ENCODE measurements around the gene PIK3C2B. TPM values are rescaled to one million over a fixed set of nuclear protein-coding genes. Genes with fewer than 3 reads are reported as not detected.
A peak's percentile ranks its signal among the peaks of the same experiment; 100 is the strongest.

Gene PIK3C2B
- total RNA-seq, 5 donors from 2014 or later (not counting 1 experiment from before 2014, with no cell fraction given): 33.4 to 44.1 (median 36.0) TPM

- Histone ChIP-seq H3K4me1 (ENCODE audit: control insufficient read depth in 1 of 2, extremely low read depth in 1 of 2, insufficient read depth in 2 of 2, low read length in 2 of 2) (peaks cover 20 to 21% of the 10 kb centered on the region in 2 experiments), H3K9me3 (no peaks in the 10 kb centered on the region), H3K4me3 (ENCODE audit: control insufficient read depth in 1 of 2, extremely low read depth in 1 of 2, low read length in 1 of 2) (no peak overlapping the region), H3K27me3 (replicated peaks in 1 of 2; ENCODE audit: control insufficient read depth in 2 of 2, extremely low read depth in 1 of 2, insufficient read depth in 2 of 2, low read length in 1 of 2) (no peaks in the 10 kb centered on the region), H3K36me3 (ENCODE audit: control insufficient read depth in 2 of 2, extremely low read depth in 1 of 2, insufficient read depth in 1 of 2, low read length in 1 of 2) (peaks cover 9 to 31% of the 10 kb centered on the region in 2 donors), H3K27ac (ENCODE audit: low read length) (no peak overlapping the region)
- ChIA-PET CTCF (no interaction called here), POLR2A (no interaction called here)
- Mint-ChIP-seq H3K4me3 (no peak overlapping the region), H3K36me3 (peaks cover 42% of the 10 kb centered on the region), H3K27me3 (no peaks in the 10 kb centered on the region), H3K9me3 (no peaks in the 10 kb centered on the region), H3K4me1 (peaks cover 24 to 35% (median 30%) of the 10 kb centered on the region in 3 donors), H3K27ac (no peak overlapping the region)
- ATAC-seq (replicated peaks in 1 of 4) (no peak), DNase-seq (no peak)
- 94% methylated on average over 6 of the region's 10 CpGs for WGBS (ENCODE audit: insufficient coverage)
These were observed 26.4 kb downstream of the PIK3C2B start for GRCh38 chr1:204468206-204468605.

- Mint-ChIP-seq H3K9me3 (no peaks in the 10 kb centered on the region), H3K27ac (no peak overlapping the region), H3K4me1 (peaks cover 37 to 48% (median 45%) of the 10 kb centered on the region in 3 donors), H3K27me3 (no peaks in the 10 kb centered on the region), H3K36me3 (peaks cover 37% of the 10 kb centered on the region), H3K4me3 (no peak overlapping the region)
- CTCF ChIA-PET: interaction anchor here (0.6 to 0.8 kb wide), 2 partner anchors 22 to 35 kb away, joined by 3 to 4 read pairs; no protein-coding TSS in a partner anchor
- 97% methylated on average over 10 of the region's 17 CpGs for WGBS (ENCODE audit: insufficient coverage)
- H3K4me1 ChIP-seq (ENCODE audit: control insufficient read depth in 1 of 2, extremely low read depth in 1 of 2, insufficient read depth in 2 of 2, low read length in 2 of 2): peaks cover 34 to 35% of the 10 kb centered on the region in 2 experiments
- DNase-seq (no peak), ATAC-seq (replicated peaks in 1 of 4) (no peak)
- no peak overlapping the region for H3K4me3 ChIP-seq (ENCODE audit: control insufficient read depth in 1 of 2, extremely low read depth in 1 of 2, low read length in 1 of 2)
- no peaks in the 10 kb centered on the region for H3K9me3 ChIP-seq
- H3K36me3 ChIP-seq (ENCODE audit: control insufficient read depth in 2 of 2, extremely low read depth in 1 of 2, insufficient read depth in 1 of 2, low read length in 1 of 2): peaks cover 9 to 32% of the 10 kb centered on the region in 2 donors
- no peaks in the 10 kb centered on the region for H3K27me3 ChIP-seq (replicated peaks in 1 of 2; ENCODE audit: control insufficient read depth in 2 of 2, extremely low read depth in 1 of 2, insufficient read depth in 2 of 2, low read length in 1 of 2)
- H3K27ac ChIP-seq (ENCODE audit: low read length): no peak overlapping the region
- POLR2A ChIA-PET: interaction anchor here in 1 of 2 donors (0.6 to 1.0 kb wide), 2 partner anchors 34 to 40 kb away, joined by 3 read pairs; no protein-coding TSS in a partner anchor
These were observed 27.9 kb downstream of the PIK3C2B start for GRCh38 chr1:204466416-204467405.

- H3K36me3 ChIP-seq (ENCODE audit: control insufficient read depth in 2 of 2, extremely low read depth in 1 of 2, insufficient read depth in 1 of 2, low read length in 1 of 2): peaks cover 9 to 32% of the 10 kb centered on the region in 2 donors
- ChIA-PET CTCF (interaction anchor here (0.6 to 0.8 kb wide), 2 partner anchors 21 to 34 kb away, joined by 3 to 4 read pairs; no protein-coding TSS in a partner anchor), POLR2A (interaction anchor here in 1 of 2 donors (1.0 kb wide), 1 partner anchor 41 kb away, joined by 3 read pairs; no protein-coding TSS in a partner anchor)
- H3K4me3 Mint-ChIP-seq: no peak overlapping the region
- H3K27ac ChIP-seq (ENCODE audit: low read length): no peak overlapping the region
- H3K27me3 ChIP-seq (replicated peaks in 1 of 2; ENCODE audit: control insufficient read depth in 2 of 2, extremely low read depth in 1 of 2, insufficient read depth in 2 of 2, low read length in 1 of 2): no peaks in the 10 kb centered on the region
- peaks cover 40% of the 10 kb centered on the region for H3K36me3 Mint-ChIP-seq
- DNase-seq: no peak
- no peak for ATAC-seq (replicated peaks in 1 of 4)
- H3K27me3 Mint-ChIP-seq: no peaks in the 10 kb centered on the region
- H3K27ac Mint-ChIP-seq: peak overlapping the region; percentile 16 to 63
- no peaks in the 10 kb centered on the region for H3K9me3 Mint-ChIP-seq
- H3K4me3 ChIP-seq (ENCODE audit: control insufficient read depth in 1 of 2, extremely low read depth in 1 of 2, low read length in 1 of 2): no peak overlapping the region
- peaks cover 43 to 44% of the 10 kb centered on the region in 2 experiments for H3K4me1 ChIP-seq (ENCODE audit: control insufficient read depth in 1 of 2, extremely low read depth in 1 of 2, insufficient read depth in 2 of 2, low read length in 2 of 2)
- H3K9me3 ChIP-seq: no peaks in the 10 kb centered on the region
- H3K4me1 Mint-ChIP-seq: peaks cover 46 to 57% (median 53%) of the 10 kb centered on the region in 3 donors
- 86% methylated on average over 1 of the region's 17 CpGs for WGBS (ENCODE audit: insufficient coverage)
These were observed 28.8 kb downstream of the PIK3C2B start for GRCh38 chr1:204465546-204466415.

GRCh38 chr1:204464701-204465100 is 29.9 kb downstream of the PIK3C2B start:
- Histone ChIP-seq H3K9me3 (no peaks in the 10 kb centered on the region), H3K4me1 (ENCODE audit: control insufficient read depth in 1 of 2, extremely low read depth in 1 of 2, insufficient read depth in 2 of 2, low read length in 2 of 2) (peaks cover 51 to 53% of the 10 kb centered on the region in 2 experiments), H3K27ac (ENCODE audit: low read length) (no peak overlapping the region), H3K36me3 (ENCODE audit: control insufficient read depth in 2 of 2, extremely low read depth in 1 of 2, insufficient read depth in 1 of 2, low read length in 1 of 2) (peaks cover 9 to 42% of the 10 kb centered on the region in 2 donors), H3K4me3 (ENCODE audit: control insufficient read depth in 1 of 2, extremely low read depth in 1 of 2, low read length in 1 of 2) (no peak overlapping the region), H3K27me3 (replicated peaks in 1 of 2; ENCODE audit: control insufficient read depth in 2 of 2, extremely low read depth in 1 of 2, insufficient read depth in 2 of 2, low read length in 1 of 2) (no peaks in the 10 kb centered on the region)
- WGBS (ENCODE audit: insufficient coverage): no CpG with 5 or more reads among the region's 1 CpG
- Mint-ChIP-seq H3K4me3 (peak overlapping the region in 1 of 3 donors; percentile 38), H3K9me3 (no peaks in the 10 kb centered on the region), H3K27me3 (no peaks in the 10 kb centered on the region), H3K4me1 (peaks cover 54 to 68% (median 58%) of the 10 kb centered on the region in 3 donors), H3K36me3 (peaks cover 42% of the 10 kb centered on the region), H3K27ac (peak overlapping the region in 1 of 2 donors; percentile 57)
- ChIA-PET CTCF (interaction anchor here in 1 of 2 donors (0.5 kb wide), 1 partner anchor 16 kb away, joined by 7 read pairs; no protein-coding TSS in a partner anchor), POLR2A (no interaction called here)
- DNase-seq: no peak
- ATAC-seq (replicated peaks in 1 of 4): no peak

- ATAC-seq (replicated peaks in 1 of 4) (peak in 2 of 4 experiments; percentile 38 to 50), DNase-seq (no peak)
- Histone ChIP-seq H3K4me1 (ENCODE audit: control insufficient read depth in 1 of 2, extremely low read depth in 1 of 2, insufficient read depth in 2 of 2, low read length in 2 of 2) (peaks cover 56 to 58% of the 10 kb centered on the region in 2 experiments), H3K36me3 (ENCODE audit: control insufficient read depth in 2 of 2, extremely low read depth in 1 of 2, insufficient read depth in 1 of 2, low read length in 1 of 2) (peaks cover 14 to 44% of the 10 kb centered on the region in 2 donors), H3K27me3 (replicated peaks in 1 of 2; ENCODE audit: control insufficient read depth in 2 of 2, extremely low read depth in 1 of 2, insufficient read depth in 2 of 2, low read length in 1 of 2) (no peaks in the 10 kb centered on the region), H3K4me3 (ENCODE audit: control insufficient read depth in 1 of 2, extremely low read depth in 1 of 2, low read length in 1 of 2) (no peak overlapping the region), H3K27ac (ENCODE audit: low read length) (no peak overlapping the region), H3K9me3 (no peaks in the 10 kb centered on the region)
- peaks cover 58 to 73% (median 59%) of the 10 kb centered on the region in 3 donors for H3K4me1 Mint-ChIP-seq
- H3K4me3 Mint-ChIP-seq: peak overlapping the region in 1 of 3 donors; percentile 38
- H3K9me3 Mint-ChIP-seq: no peaks in the 10 kb centered on the region
- no CpG with 5 or more reads among the region's 3 CpGs for WGBS (ENCODE audit: insufficient coverage)
- CTCF ChIA-PET: no interaction called here
- no peaks in the 10 kb centered on the region for H3K27me3 Mint-ChIP-seq
- H3K27ac Mint-ChIP-seq: peak overlapping the region; percentile 44 to 57
- H3K36me3 Mint-ChIP-seq: peaks cover 42% of the 10 kb centered on the region
- POLR2A ChIA-PET: no interaction called here
These were observed 30.4 kb downstream of the PIK3C2B start for GRCh38 chr1:204464187-204464631.
